Lower lobe of right lung (tissue), 1 donor: ENCODE results near the gene WASHC1. TPM values are rescaled to one million over a fixed set of nuclear protein-coding genes. Genes with fewer than 3 reads are reported as not detected.

Experiments
- total RNA-seq: library from RNA; stranded (reverse); fragmentation: NEBNext Ultra II Directional; extraction: Animal tissue kit (Norgen Biotek cat#: 25700); gene quantifications from one replicate; pipeline ENCODE4 v1.2.1, GENCODE V29; 2021
- donor health status: DM: no; HTN: yes; CAD: no; lungs with severe emphysema.

The WASHC1 gene
- total RNA-seq, 1 donor from 2014 or later = 25.1 TPM

Other genes starting within 250 kb of the WASHC1 start
- gene FOXD4, start 89.0 kb upstream of the WASHC1 start, total RNA-seq = 0.32 TPM
- gene ZNG1A, start 149.6 kb upstream of the WASHC1 start, total RNA-seq = 28.4 TPM
- 112 TPM for gene DOCK8, start 185.4 kb upstream of the WASHC1 start, total RNA-seq